Midbrain (tissue), 1 donor: ENCODE measurements around the gene PPP3R1.
A peak's percentile ranks its signal among the peaks of the same experiment; 100 is the strongest.

Experiments used
- DNase-seq: peaks from one replicate; lab custom pipeline; 2025; lab: John Stamatoyannopoulos, UW

The PPP3R1 gene

GRCh38 chr2:68258851-68259250, 6.5 kb upstream of the PPP3R1 start:
- no peak for DNase-seq

- DNase-seq: peak; percentile 17
These were observed 3.7 kb upstream of the PPP3R1 start for GRCh38 chr2:68256093-68256450.

- peak; percentile 9 for DNase-seq
These were observed 1.1 kb upstream of the PPP3R1 start for GRCh38 chr2:68253219-68254068.

- DNase-seq: no peak
These were observed 405 bp downstream of the PPP3R1 start for GRCh38 chr2:68251855-68252399.

- peak; percentile 74 for DNase-seq
These were observed 1.0 kb downstream of the PPP3R1 start for GRCh38 chr2:68251187-68251854.

- DNase-seq: no peak
These were observed 1.6 kb downstream of the PPP3R1 start for GRCh38 chr2:68250652-68251186.

GRCh38 chr2:68250196-68250595, 2.1 kb downstream of the PPP3R1 start:
- no peak for DNase-seq

- no peak for DNase-seq
These were observed 3.5 kb downstream of the PPP3R1 start for GRCh38 chr2:68248806-68249205.

GRCh38 chr2:68248361-68248760, 4.0 kb downstream of the PPP3R1 start:
- DNase-seq: no peak

- DNase-seq: no peak
These were observed 5.9 kb downstream of the PPP3R1 start for GRCh38 chr2:68246396-68246795.

GRCh38 chr2:68245672-68246071, 6.7 kb downstream of the PPP3R1 start:
- no peak for DNase-seq

- DNase-seq: no peak
These were observed 7.3 kb downstream of the PPP3R1 start for GRCh38 chr2:68245066-68245465.

GRCh38 chr2:68244456-68244855, 7.9 kb downstream of the PPP3R1 start:
- DNase-seq: peak; percentile 14

GRCh38 chr2:68241732-68242131, 10.6 kb downstream of the PPP3R1 start:
- DNase-seq: no peak

- DNase-seq: no peak
These were observed 11.9 kb downstream of the PPP3R1 start for GRCh38 chr2:68240446-68240845.

- no peak for DNase-seq
These were observed 13.1 kb downstream of the PPP3R1 start for GRCh38 chr2:68238955-68239822.

- DNase-seq: no peak
These were observed 14.3 kb downstream of the PPP3R1 start for GRCh38 chr2:68237976-68238580.

- no peak for DNase-seq
These were observed 14.9 kb downstream of the PPP3R1 start for GRCh38 chr2:68237404-68237803.

GRCh38 chr2:68236876-68237275, 15.5 kb downstream of the PPP3R1 start:
- no peak for DNase-seq

- DNase-seq: no peak
These were observed 16.1 kb downstream of the PPP3R1 start for GRCh38 chr2:68236103-68236734.

- no peak for DNase-seq
These were observed 17.2 kb downstream of the PPP3R1 start for GRCh38 chr2:68235090-68235489.
